Measurements from ENCODE around the gene PGBD5.

Gene PGBD5

DNA sequence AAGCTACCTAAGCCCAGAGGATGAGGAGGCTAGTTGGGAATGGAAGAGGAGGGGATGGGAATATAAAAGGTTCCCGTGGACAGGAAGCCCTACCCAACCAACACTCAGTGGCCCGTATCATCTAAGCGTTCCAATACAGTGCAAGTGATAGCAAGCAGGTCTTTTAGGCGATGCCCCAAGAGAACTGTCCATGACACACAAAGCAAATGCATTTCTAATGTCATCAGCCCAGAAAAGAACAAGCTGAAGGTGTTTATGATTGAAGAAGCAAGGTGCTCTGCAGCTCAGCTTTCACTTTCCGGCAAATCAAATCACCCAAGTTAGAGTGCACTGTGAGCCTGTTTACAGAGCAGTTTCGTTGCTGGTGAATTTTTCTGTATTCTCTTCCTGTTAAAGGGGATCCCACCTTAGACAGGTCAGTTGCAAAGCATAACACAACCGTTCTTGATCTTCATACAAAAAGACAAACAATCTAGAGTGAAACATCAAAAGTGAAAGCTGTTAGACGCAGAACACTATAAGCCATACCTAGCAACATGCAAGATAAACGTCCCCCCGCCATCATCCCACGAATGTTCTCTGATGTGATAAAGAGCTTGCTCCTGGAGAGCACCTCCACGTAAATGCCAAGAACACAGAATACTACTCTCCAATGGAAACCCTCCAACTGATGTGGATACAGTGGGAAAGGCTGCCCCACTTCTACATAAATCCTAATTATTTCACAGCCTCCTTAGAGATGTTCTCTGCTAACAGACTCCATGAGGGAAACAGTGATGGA is 54.0 kb downstream of the PGBD5 start:
- DNase-seq: no peak

DNA sequence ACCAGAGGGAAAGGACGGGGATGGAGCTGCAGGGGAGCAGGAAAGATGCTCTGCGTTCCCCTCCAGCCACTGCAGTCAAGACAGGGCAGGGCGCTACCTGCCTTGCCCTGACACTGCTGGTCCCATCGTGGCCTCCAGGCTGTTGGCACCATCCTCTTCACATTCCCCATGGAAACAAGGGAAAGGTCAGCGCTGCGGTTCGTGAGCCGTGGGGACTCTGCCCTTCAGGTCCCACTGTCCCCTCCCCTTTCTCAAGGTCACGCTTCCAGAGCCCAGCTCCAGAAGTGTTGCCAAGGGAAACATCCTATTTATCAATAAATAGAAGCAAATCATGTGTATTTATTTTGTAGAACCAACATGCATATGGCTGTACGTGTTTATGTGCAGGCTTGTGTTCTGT is 56.0 kb downstream of the PGBD5 start:
- DNase-seq: no peak

DNA sequence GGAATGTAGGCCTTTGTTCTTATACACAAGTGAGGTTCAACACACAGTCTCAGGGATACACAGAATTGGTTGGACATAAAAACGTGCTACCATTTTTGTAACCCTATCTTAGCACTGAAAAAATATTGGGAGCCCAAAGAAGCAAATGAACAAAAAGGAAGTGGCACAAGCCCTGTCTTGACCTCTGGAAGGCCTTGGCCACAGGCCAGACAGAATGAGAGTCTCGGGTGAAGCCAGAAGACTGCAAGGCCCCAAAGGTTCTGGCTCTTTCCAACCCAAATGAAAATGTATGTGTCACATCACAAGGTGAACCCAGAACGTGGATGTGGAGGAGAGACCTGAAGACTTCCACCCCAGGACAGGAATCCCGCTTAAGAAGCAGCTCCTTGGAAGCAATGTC is 57.3 kb downstream of the PGBD5 start:
- DNase-seq: no peak

DNA sequence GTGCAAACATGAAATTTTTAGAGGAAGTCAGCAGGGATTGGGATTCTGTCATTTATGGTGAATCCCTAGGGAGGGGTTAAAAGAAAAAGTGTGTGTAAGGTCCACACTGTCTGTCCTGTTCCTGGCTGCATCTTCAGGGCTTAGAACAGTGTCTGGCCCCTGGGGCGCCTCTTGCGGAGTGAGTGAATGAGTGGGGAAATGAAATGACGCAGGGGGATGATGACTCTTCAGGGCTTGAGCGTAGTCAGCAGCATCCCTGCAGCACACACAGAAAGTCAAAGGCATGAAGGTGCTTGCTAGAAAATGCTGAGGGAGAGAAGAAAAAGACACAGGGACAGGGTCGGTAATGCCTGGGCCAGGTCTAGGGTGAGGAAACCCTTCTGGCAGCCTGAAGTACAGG is 57.8 kb downstream of the PGBD5 start:
- DNase-seq: no peak

DNA sequence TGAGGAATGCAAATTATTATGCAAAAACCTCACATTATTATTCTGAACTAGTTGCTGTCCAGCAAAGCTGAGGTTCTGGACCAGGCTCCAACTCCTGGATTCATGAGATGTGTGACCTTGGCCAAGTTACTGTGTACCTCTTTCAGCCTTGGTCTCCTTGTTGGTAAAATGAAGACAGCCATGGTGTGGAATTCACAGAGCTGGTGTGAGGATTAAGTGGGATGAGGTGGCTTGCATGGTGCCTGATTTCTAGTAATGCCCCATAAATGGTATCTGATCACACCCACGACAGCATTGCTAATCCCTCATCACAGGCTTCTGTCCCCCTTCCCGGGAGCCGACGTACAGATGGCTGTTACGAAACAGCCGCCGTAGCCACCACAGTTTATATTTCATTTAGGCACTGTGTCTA is 59.6 kb downstream of the PGBD5 start:
- DNase-seq: no peak

DNA sequence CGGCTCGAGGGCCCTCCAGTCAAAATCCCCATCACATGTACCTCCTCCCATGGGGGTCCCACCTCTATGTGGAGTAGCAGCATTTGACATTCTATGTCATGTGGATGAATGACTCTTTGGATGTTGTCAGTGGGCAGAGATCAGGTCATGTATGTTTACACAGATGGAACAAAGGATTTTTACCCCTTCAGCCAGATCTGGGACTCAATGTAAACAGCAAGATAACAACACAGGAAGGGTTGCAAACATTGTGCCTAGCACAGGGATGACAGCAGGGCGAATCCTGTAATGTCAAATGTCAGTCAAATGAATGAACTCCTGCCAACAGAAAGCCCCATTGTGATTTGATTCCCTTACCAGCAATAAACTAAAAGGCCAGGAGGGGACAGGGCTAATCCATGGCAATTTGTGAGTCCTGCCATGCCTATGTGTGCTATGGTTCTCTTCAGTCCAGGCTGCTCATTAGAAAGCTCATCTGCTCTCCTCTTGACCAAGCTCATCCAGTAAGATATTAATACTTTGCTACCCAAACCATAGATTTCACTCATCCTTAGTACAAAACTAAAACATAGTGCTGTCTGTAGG is 60.3 kb downstream of the PGBD5 start:
- no peak for DNase-seq

DNA sequence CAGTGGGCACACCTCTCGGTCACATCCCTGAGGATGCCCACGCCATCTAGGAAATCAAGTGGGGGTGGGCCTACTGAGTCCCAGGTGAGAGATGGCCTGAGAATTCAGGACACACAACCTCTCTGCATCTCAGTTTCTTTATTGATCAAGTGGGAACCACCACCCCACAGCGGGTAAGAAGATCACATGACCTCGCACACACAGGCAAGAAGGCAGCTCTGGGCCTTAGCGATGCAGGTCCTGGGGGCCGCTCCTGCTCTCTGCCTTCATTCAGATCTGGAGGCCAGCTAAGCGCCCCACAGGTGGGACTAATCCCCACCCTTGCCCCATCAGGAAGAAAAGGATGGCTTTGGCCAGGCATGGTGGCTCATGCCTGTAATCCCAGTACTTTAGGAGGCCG is 63.2 kb downstream of the PGBD5 start:
- no peak for DNase-seq

DNA sequence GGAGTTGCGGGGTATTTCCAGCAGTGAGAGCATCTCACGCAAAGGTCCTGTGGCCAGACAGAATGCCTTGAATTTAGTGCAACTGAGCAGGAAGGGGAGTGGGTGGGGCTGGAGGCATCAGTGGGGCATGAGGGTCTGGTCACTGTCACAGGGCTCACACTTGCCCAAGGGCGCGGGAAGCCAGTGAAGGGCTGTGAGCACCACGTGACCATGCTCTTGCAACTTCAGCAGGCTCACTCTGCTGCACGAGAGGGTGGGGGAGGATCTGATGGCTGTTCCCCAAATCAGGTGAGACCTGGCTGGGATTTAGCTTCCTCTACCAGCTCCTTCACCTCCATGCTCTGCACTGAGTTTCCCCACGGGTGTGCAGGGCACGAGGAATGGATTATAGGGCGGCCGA is 64.2 kb downstream of the PGBD5 start:
- no peak for DNase-seq

DNA sequence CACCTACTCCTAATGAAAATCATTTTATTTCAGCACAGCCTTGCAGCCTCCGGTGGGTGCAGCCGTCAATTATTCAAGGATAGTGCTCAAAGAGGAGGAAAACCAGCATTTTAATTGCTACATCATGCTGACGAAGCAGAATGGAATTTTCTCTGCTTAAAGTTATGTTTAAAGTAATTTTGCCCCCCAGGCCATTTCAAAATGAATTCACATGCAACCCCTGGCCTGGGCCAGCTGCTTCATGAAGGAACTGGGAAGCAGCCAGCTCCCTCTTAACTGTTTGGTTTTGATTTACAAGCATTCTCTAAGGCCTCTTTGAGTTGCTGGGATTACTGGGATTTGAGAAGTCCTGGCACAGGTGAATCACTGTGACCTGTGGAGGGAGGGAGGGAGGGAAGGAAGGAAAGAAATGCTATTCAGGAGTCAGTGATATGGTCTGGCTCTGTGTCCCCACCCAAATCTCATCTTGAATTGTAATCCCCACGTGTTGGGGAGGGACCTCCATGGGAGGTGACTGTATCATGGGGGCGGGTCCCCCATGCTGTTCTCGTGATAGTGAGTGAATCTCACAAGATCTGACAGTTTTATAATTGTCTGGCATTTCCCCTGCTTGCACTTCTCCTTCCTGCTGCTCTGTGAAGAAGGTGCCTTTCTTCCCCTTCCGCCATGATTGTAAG is 66.0 kb downstream of the PGBD5 start:
- no peak for DNase-seq

DNA sequence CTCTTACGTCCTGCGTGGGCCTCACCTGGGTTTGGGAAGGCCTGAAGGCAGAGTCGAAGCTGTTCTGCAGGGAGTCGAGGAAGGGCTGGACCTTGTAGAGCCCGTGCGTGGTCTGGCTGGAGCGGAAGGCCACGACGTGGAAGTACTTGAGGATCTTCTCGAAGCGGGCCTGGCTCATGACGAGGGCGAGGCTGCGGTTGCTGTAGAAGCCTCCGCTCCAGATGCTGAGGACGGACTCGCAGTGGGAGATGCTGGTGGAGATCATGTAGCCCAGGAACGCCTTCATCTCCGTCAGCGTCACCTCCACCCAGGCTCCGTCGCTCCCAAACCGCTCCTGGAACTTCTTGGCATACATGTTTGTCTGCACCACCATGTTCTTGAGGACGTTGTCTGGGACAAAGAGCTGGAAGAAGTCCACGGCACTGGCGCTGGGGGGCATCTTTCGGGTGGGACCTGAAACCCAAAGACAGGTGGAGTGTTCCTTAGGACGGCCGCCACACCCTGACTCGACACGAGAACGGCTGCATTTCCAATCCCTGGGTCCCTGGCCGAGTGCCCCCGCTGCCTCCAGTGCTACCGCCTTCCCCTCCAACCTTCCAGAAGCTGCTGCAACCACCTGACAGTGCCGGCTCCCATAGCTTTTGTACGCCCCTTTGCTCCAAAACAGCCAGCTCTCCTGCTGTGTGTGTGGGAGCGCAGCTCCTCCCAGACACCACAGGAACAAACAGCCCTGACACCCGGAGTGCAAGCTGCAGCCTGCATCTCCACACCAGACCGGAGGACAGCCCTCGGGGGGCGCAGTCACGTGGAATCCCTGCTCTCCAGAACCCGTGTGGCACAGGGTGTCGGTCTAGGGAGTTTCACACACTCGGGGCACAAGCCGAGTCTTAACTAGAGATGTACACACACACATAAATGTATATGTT is 69.0 kb downstream of the PGBD5 start:
- DNase-seq: no peak

DNA sequence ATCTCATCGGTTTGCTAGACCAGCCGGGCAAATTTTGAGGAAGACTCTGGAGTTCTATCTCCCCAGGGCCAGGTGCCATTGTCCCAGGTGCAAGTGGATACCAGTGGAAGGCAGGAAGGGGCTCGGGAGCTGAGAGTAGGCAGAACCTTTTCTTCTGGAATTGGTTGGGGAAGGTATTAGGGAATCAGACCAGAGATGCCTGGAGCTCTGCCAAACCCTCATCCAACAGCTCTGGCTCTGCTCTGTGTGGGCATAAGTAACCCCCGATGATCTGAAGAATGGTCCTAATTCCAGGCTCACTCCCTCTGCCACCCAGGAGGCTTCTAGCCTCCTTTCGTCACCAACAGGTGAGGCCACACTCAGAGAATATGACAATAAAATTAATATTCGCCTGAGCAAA is 69.9 kb downstream of the PGBD5 start:
- DNase-seq: no peak

DNA sequence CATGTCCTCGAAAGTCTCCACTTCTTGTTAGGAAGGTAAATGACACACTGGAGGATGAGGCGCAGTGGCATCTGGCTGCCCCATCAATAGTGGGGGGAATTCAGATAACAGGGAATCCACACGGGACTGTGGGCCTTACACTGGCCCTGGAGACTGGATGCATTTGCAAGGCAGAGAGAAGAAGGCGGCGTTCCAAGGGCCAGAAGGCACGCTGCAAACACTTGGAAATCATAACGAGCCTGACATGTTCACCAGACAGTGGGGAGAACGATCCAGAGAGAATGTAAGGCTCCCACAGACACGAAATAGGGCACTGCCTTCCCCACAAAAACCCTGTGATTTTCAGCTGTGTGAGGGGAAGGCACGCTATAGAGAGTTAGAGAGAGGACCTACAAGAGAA is 70.5 kb downstream of the PGBD5 start:
- no peak for DNase-seq

DNA sequence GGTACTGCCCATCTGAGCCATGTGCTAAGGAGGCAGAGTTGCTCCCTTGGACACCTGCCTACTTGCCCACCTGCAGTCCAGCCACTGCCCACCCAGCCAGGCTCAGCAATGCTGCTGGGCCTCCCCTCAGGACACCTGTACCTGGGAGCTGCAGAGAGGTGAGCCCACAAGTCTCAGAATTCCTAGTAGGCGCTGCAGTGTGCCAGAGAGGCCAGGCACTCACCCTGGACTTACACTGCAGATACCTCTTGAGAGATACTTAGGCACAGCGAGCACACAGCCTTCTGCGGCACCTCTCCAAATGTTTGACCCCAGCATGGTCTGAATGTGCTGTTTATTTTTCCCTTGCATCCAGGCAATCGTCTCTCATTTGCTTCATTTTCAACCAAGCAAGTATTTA is 71.0 kb downstream of the PGBD5 start:
- no peak for DNase-seq

DNA sequence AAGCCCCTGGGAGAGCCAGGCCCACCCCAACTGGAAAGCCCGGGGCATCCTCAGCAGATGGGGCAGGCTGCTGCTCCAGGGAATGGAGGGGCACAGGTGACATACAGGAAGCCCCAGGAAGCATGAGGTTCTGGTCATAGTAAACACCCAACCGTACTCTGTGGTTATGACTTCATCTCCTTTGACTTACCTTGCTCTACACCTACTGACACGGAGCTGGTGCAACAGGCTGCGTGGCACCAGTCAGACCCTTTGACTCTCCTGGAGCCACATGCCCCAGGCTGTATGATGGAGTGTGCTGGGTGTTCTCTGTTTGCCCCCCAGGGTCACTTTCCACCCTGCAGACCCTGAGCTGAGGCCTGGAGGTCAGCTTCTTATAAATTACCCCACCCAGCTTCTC is 72.1 kb downstream of the PGBD5 start:
- no peak for DNase-seq

DNA sequence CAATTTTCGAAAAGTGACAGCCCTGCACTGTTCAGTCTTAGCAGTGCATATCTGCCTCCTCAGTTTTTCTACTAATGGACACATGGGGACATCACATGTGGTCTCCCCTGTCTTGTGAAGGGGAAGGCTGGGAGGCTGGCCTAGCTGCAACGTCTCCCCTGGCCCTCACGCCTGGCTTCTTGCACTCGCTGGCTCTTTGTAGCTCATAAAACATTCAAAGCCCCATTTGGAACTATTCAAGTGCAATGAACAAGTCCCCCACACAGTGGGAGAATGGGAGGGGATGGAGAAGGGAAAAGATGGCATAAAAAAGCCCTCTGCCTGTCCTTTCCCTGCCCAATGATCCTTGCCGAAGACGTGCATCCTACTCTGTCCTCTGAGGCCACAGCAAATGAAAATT is 73.6 kb downstream of the PGBD5 start:
- no peak for DNase-seq

DNA sequence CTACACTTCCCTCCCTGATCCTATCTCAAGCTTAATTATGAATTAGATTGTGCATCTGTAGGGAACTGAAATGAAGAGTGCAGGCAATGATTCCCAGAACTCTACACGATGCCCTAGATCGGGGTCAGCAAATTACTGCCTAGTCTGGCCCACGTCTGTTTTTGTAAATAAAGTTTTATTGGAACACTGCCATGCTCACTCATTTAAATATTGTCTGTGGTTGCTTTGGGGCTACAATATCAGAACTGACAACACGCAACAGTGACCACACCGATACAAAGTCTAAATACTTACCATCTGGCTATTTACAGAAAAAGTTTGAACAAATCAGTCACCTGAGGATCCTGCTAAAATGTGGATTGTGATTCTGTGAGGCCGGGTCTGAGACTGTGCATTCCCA is 74.1 kb downstream of the PGBD5 start:
- DNase-seq: no peak

DNA sequence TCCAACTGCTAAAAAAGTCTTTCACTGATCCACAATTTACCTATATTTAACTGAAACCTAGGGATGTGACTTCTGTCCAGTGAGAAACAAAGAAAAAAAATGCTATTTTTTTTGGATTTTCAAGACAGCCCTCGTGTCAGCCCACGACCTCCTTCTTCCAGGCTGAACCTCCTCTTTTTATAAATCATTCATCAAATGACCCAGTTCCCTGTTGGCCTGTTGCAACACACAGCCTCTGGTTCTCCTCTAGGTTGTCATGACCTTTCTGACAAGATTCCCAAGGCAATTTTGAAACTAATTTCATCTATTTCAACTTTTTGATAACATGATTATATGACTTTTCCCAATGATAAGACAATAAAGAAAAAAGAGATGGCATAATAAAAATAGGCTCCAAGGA is 74.6 kb downstream of the PGBD5 start:
- no peak for DNase-seq

DNA sequence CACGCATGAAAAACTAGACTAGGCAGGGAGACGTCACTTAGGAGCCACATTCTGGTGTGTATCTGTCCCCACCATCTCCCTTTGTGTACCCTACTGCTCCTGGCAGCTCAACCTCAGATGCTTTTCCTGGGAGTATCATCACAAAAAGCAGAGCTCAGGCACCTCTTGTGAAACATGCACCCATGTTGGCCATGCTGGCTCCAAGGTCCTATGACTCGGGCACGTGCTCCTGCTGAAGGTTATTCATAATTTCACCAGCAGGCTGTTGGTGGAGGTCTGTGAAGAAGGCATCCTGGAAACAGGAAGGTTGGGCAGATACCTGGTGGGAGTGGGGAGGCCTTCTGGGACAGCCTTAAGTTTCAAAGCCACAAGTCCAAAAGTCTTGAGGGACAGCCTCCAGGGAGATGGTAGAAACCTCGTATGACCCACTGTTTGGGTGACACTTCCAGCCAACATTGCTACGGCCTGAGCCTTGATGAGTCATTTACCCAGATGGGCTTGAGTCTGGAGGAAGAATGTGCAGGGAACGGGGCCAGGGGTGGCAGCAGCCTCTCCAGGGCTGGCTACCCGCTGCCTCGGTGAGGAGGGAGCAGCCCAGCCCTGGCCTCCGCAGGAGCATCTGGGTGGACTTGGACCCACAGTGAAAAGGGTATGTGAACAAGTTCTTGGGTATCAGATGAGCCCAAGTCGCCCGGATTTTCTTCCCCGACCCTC is 75.8 kb downstream of the PGBD5 start:
- no peak for DNase-seq

DNA sequence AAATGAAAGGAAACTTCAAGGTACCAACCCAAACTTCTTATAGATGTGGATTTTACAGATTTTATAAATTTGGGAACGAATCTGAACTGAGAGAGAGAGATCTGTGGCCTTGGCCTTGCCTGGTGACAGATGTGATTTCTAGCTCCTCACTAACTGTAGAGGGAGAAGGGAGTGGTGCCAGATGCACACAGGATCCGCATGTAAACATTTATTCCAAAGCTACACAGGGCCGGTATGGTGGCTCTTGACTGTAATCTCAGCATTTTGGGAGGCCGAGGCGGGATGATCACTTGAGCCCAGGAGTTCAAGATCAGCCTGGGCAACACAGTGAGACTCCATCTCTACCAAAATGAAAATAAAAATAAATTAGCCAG is 77.1 kb downstream of the PGBD5 start:
- no peak for DNase-seq

DNA sequence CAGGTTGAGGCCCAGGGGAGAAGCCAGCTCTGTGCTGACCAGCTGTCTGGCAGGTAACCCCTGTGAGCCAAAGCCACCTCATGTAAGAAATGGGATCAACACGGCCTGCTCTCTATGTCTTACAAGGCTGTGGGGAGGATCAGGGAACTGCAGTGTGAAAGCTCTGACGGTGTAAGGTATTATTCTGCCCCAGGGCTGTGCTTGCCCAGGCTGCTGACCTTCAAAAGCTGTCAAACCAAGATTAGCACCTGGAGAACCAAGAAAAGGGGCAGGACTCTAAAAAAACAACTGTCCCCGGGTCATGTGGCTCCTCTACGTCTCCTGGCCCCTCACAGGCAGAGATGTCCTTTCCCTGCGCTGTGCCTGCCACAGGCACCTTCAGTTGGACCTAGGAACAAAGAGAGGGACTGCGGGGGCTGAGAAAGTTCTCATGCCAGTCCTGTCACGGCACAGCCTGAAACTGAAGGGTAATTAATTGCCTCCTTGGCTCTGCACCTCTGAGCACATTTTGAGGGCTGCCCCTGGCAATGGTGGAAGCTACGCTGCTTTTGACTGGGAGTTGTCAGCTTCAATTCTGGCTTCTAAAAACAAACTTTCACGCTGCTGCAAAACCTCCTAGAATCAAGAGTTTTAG is 77.6 kb downstream of the PGBD5 start:
- DNase-seq: no peak

DNA sequence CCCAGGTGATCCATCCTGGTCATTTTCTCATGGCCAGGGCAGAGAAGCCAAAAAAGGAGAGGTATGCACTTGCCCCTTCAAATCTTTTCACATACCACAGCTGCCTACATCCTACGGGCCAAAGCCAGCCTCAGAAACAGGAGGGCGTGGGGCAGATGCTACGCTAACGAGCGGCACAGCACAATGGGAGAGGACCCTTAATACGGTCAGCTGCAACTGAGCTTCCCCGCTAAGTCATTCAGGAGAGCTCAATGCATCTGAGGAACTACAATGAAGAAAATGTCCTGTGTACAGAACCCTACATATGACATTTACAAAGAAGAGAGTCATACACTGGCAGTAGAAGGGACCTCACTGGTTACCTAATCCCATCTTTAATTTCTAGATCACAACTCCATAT is 78.2 kb downstream of the PGBD5 start:
- DNase-seq: no peak

Data from activated naive CD4-positive, alpha-beta T cell treated with anti-CD3 and anti-CD28 coated beads, Interleukin-2, amount 50 U/mL, for 16 hours (primary cell).